ENCODE data around the gene NGDN. TPM values are rescaled to one million over a fixed set of nuclear protein-coding genes. Genes with fewer than 3 reads are reported as not detected.

Gene NGDN
- total and polyA plus RNA-seq, 2 of the 8 experiments (the other 6 are each of a cell fraction or from before 2014, with no cell fraction given), result 39.8 to 48.8 TPM

- no peak overlapping the region for H3K4me3 ChIP-seq (ENCODE audit: extremely low read depth in 1 of 4, insufficient read depth in 2 of 4, low read depth in 3 of 4, low read length in 4 of 4)
- H2BK120ac ChIP-seq (replicated peaks; ENCODE audit: low read depth, low read length), result no peak overlapping the region
- H4K91ac ChIP-seq (replicated peaks; ENCODE audit: insufficient read length, low read length), result no peak overlapping the region
- H3K9ac ChIP-seq (replicated peaks in 1 of 4; ENCODE audit: extremely low read depth in 1 of 4, low read depth in 3 of 4, low read length in 3 of 4), result no peak overlapping the region
- H3K23me2 ChIP-seq (ENCODE audit: low read depth, low read length), result peaks cover 3% of the 10 kb centered on the region; the same call in 1 of the 2 replicates
- no peak overlapping the region for H2BK5ac ChIP-seq (ENCODE audit: low read depth, low read length)
- no peaks in the 10 kb centered on the region for H4K20me1 ChIP-seq (replicated peaks in 1 of 2; ENCODE audit: control insufficient read depth in 1 of 2, insufficient read depth in 2 of 2, low read length in 2 of 2)
- H3K36me3 ChIP-seq (ENCODE audit: control insufficient read depth in 2 of 4, insufficient read depth in 4 of 4, low read length in 3 of 4), result no peaks in the 10 kb centered on the region
- TF ChIP-seq ASH2L (IDR thresholded peaks at IDR 0.05; ENCODE audit: low read length) (no peak), TAF7 (optimal IDR thresholded peaks at IDR 0.05; ENCODE audit: borderline replicate concordance, low read depth, low read length) (no peak), CHD1 (IDR thresholded peaks at IDR 0.05; ENCODE audit: low read depth, low read length) (no peak), POU5F1 (IDR thresholded peaks at IDR 0.05; ENCODE audit: low read depth, low read length) (no peak), POLR2A (IDR thresholded peaks at IDR 0.05; ENCODE audit: control extremely low read depth in 1 of 2, low read depth in 2 of 2, low read length in 2 of 2) (no peak), CBX8 (IDR thresholded peaks at IDR 0.05; ENCODE audit: borderline replicate concordance, low read depth, low read length) (no peak), SP1 (IDR thresholded peaks at IDR 0.05; ENCODE audit: low read depth, low read length) (no peak), SP2 (IDR thresholded peaks at IDR 0.05; ENCODE audit: low read length) (no peak), BRCA1 (IDR thresholded peaks at IDR 0.05; ENCODE audit: low read depth, low read length) (no peak), KDM1A (IDR thresholded peaks at IDR 0.05; ENCODE audit: borderline replicate concordance, low read length) (no peak)
- TF ChIP-seq, protein P1, sequence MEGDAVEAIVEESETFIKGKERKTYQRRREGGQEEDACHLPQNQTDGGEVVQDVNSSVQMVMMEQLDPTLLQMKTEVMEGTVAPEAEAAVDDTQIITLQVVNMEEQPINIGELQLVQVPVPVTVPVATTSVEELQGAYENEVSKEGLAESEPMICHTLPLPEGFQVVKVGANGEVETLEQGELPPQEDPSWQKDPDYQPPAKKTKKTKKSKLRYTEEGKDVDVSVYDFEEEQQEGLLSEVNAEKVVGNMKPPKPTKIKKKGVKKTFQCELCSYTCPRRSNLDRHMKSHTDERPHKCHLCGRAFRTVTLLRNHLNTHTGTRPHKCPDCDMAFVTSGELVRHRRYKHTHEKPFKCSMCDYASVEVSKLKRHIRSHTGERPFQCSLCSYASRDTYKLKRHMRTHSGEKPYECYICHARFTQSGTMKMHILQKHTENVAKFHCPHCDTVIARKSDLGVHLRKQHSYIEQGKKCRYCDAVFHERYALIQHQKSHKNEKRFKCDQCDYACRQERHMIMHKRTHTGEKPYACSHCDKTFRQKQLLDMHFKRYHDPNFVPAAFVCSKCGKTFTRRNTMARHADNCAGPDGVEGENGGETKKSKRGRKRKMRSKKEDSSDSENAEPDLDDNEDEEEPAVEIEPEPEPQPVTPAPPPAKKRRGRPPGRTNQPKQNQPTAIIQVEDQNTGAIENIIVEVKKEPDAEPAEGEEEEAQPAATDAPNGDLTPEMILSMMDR (IDR thresholded peaks at IDR 0.05; ENCODE audit: control extremely low read depth in 1 of 3, insufficient read depth in 1 of 3, low read depth in 1 of 3, low read length in 3 of 3), result no peak
- H3K14ac ChIP-seq (ENCODE audit: insufficient read length), result no peak overlapping the region
- no peak overlapping the region for H3K27ac ChIP-seq (ENCODE audit: low read depth, low read length)
- H2BK15ac ChIP-seq (ENCODE audit: low read length), result no peak overlapping the region
- 88% methylated on average over 10 of the region's 10 CpGs; no CpG with 5 or more reads in 1 of the 2 experiments for WGBS, 2 experiments (ENCODE audit: extremely low coverage in 1 of 2, insufficient coverage in 1 of 2, insufficient read length in 1 of 2, insufficient replicate concordance in 2 of 2, low coverage in 1 of 2, low lambda C conversion rate in 2 of 2, missing lambda C conversion rate in 1 of 2)
- no peak overlapping the region; the same call in 1 of the 2 replicates for H2BK20ac ChIP-seq (ENCODE audit: low read length)
- no peaks in the 10 kb centered on the region for H3K79me2 ChIP-seq (ENCODE audit: control insufficient read depth in 1 of 2, insufficient read depth in 2 of 2, low read length in 2 of 2)
- no peak overlapping the region for H4K5ac ChIP-seq (ENCODE audit: insufficient read length, low read depth, low read length)
- no peak overlapping the region for H2BK12ac ChIP-seq (ENCODE audit: low read depth, low read length)
- no peak overlapping the region for H3K23ac ChIP-seq (ENCODE audit: insufficient read length)
- no peak overlapping the region for H3K4me2 ChIP-seq (ENCODE audit: insufficient read depth in 1 of 2, low read depth in 2 of 2, low read length in 2 of 2)
- peaks cover 0 to 4% (median under 1%) of the 10 kb centered on the region in 4 experiments; a peak in 2 of 7 replicates for H3K27me3 ChIP-seq (replicated peaks in 1 of 4; ENCODE audit: control insufficient read depth in 3 of 4, extremely low read depth in 1 of 4, insufficient read depth in 3 of 4, low read length in 3 of 4)
- H3K9me3 ChIP-seq (ENCODE audit: insufficient read depth in 2 of 2, low read depth in 1 of 2, low read length in 1 of 2), result no peaks in the 10 kb centered on the region; a peak in 1 of 4 replicates
- ChIA-PET CTCF (ENCODE audit: partially characterized antibody) (interaction anchor here (0.9 to 2.7 kb wide), 7 partner anchors 9 to 103 kb away, joined by 3 to 12 read pairs (median 5); partner anchors contain the start of gene MYH7), POLR2A (ENCODE audit: partially characterized antibody) (interaction anchor here (0.9 kb wide), 1 partner anchor 11 kb away, joined by 3 read pairs; no protein-coding TSS in a partner anchor)
- H3K4me1 ChIP-seq (replicated peaks in 1 of 4; ENCODE audit: control insufficient read depth in 3 of 4, insufficient read depth in 4 of 4, low read length in 3 of 4), result peaks cover 0 to 3% (median 0%) of the 10 kb centered on the region in 4 experiments; a peak in 1 of 7 replicates
- H2AFZ ChIP-seq (ENCODE audit: low read length), result no peak overlapping the region
- H2AK5ac ChIP-seq (ENCODE audit: low read depth, low read length), result 0 out of 2 replicates have a peak overlapping the region, but pooled peaks have one; percentile 24
- no peak overlapping the region for H4K8ac ChIP-seq (ENCODE audit: extremely low read depth, insufficient read depth, low read length)
- FAIRE-seq (no peak), DNase-seq (ENCODE audit: low read depth in 1 of 2, low spot score in 2 of 2) (no peak)
- H3K79me1 ChIP-seq (ENCODE audit: low read depth, low read length), result peaks cover 1% of the 10 kb centered on the region
- no peak overlapping the region; the same call in 1 of the 2 replicates for H3K18ac ChIP-seq (ENCODE audit: extremely low read depth, low read length)
- H3K56ac ChIP-seq (replicated peaks; ENCODE audit: insufficient read length, low read depth, low read length), result no peak overlapping the region
- no peak overlapping the region for H3K4ac ChIP-seq (replicated peaks; ENCODE audit: insufficient read length, low read depth, low read length)
These were observed 44.3 kb upstream of the NGDN start for GRCh38 chr14:23425169-23425568.
